ENCODE data around the gene RNASE7.
"Not testable (repeated sequence)": the region's sequence is repeated elsewhere in the genome, so short reads cannot be mapped to it uniquely, and the experiment has no call there.

RNASE7 gene, protein sequence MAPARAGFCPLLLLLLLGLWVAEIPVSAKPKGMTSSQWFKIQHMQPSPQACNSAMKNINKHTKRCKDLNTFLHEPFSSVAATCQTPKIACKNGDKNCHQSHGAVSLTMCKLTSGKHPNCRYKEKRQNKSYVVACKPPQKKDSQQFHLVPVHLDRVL

DNA sequence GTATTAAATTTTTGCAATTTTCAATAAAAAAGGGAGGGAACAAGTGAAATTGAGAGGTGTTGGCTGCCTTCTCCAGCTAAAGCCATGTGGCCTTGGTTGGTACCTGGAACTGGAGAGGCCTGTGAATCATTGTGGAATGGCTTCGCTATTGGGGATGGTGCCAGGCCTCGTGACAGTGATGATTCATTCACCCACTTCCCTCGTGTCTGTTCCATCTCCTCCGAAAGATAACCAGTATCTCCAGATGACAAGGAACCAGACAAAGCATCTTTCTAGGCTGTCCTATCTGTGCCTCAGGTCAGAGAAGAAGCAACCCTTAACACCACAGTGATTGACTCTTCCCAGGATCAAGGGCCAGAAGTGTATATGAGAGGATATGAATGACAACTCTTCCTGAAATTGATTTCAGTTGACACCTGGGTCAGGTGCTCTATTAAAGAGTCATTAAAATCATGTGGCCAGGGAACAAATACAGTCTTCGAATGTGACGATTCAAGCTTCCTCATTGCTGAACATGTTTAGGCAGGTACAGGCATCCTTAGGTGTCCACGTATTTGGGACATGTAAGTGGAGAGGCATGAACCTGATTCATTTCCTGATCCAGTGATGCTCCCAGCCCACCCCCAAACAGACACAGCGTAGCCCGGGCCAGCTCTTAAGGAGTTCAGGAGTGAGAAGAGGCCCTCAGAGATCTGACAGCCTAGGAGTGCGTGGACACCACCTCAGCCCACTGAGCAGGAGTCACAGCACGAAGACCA is at the start of gene RNASE7:
TSS of gene RNASE7 (plus strand) at position 687 of the 758 bp plus-strand sequence. CDS start 631 bp downstream, outside the sequence.
- no peak for DNase-seq

DNA sequence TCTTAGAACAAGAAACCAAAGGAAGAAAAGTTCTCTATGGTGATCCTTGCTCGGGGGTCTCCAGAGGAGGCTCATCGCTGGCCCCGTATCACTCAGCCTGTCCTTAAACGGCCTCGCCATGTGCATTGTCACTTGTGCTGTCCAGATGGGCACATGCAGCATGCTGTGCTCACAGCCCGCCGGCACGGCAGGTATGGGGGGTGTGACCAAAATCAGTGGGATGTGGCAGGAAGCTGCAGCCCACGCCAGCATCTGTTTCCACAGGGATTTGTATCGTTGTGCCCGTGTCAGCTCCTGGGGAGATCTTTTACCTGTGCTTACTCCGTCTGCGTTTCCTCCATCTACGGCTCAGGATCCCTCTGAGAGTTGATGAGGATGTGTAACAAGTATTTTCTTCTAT is 45.6 kb upstream of the RNASE7 start:
- DNase-seq = no peak

DNA sequence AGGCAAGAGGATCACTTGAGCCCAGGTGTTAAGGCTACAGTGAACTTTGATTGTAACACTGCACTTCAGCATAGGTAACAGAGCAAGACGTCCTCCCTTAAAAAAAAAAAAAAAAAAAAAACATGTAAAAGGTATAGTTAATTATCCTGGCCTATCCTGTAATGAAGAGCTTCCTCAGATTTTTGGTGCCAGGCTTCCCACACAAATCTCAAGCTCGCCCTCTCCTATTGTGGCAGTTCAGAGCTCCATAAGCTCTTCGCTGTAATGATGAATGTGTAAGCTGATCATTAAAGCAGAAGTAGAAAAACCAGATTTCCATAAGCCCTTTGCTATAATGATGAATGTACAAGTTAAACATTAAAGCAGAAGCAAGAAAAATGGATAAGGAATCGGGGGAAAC is 45.0 kb upstream of the RNASE7 start:
- no peak for DNase-seq

DNA sequence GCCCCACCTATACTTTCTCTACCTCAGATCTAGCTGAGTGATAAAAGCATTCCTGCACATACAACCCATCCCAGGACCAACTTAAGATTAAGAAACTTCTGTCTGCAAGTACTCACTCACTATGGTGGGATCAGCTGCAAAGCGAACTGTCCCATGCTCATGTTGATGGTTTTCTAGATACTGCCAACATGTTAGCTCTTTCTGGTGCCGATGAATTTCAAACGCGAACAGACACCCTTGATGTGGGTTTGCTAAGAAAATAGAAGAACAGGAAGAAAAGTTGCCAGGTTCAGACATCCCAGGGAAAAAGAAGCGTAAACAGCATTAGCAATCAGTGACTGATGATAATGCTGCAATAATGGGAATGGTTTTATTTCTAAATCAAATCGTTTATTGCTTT is 44.6 kb upstream of the RNASE7 start:
- no peak for DNase-seq

DNA sequence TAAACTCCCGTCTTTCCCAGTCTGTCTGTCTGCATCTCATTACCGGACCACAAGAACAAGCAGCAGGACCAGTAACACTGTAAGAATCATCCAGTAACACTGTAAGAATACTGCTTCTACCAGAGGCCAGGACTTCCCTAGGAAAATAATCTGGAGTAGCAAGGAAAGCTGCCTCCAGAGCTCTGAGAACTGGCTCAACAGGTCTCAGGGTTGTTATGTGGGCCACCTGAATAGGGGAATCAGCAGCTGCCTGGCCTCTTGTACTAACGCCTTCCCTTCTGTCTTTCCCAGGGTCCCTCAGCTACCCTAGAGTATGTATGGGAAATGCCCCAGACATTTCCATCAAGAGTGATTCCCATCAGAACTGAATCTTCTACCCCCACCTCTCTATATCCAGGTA is 44.0 kb upstream of the RNASE7 start:
- no peak for DNase-seq

DNA sequence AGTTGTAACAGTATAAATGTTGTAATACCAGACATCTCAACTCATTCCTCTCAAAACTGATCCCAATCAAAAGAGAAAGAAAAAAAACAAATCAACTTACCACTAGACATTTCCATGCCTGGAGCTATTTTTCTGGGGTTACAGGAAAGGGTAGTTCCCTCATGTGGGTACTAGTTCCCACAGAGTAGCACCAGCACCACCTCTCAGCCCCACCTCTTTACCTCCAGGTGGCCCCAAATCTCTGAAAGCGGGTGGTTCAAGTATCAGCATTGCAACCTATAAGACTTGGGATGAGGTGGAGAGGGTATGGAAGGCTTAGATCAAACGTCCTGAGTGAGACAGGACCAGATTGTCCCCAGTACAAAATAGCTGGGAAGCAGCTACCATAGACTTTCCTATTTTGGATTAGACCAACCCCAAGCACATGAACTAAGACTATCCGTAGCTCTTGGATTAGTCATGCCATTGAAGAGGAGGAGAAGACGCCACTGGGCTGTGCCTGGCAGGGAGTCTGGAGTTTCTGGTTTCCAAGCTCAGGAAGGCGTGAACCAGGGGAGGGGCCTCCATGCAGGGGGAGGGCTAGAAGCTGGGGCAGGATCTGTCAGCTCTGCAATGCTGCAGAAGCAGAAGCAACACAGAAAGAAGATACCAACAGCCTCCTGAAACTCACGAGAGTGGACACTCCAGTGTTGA is 43.3 kb upstream of the RNASE7 start, which contains the start of gene SLC39A2:
TSS of gene SLC39A2 (plus strand) at position 620 of the 693 bp plus-strand sequence. CDS start 154 bp downstream, outside the sequence.
- no peak for DNase-seq

DNA sequence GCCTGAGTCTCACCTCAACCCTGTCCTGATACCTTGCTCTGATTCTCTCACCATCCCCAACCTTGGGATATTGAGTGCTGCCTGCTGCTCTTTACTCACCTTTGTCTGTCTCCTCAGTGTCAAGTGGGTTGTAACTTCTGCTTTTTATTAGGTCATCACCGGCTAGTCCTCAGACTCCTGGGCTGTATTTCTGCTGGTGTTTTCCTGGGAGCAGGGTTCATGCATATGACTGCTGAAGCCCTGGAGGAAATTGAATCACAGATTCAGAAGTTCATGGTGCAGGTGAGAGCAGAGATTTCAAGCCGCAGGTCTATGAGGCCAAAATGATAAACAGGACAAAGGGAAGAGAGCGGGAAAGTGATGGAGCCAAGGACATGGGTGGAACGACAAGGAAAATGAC is 42.6 kb upstream of the RNASE7 start:
- DNase-seq = no peak

DNA sequence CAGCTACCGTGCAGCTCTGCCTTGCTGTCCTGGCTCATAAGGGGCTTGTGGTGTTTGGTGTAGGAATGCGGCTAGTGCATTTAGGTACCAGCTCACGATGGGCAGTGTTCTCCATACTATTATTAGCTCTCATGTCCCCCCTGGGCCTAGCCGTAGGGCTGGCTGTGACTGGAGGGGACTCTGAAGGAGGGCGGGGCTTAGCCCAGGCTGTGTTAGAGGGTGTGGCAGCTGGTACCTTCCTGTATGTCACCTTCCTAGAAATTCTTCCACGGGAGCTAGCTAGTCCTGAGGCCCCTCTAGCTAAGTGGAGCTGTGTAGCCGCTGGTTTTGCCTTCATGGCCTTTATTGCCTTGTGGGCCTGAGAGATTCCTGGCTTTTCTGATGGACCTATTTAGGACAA is 40.9 kb upstream of the RNASE7 start:
- DNase-seq = no peak

DNA sequence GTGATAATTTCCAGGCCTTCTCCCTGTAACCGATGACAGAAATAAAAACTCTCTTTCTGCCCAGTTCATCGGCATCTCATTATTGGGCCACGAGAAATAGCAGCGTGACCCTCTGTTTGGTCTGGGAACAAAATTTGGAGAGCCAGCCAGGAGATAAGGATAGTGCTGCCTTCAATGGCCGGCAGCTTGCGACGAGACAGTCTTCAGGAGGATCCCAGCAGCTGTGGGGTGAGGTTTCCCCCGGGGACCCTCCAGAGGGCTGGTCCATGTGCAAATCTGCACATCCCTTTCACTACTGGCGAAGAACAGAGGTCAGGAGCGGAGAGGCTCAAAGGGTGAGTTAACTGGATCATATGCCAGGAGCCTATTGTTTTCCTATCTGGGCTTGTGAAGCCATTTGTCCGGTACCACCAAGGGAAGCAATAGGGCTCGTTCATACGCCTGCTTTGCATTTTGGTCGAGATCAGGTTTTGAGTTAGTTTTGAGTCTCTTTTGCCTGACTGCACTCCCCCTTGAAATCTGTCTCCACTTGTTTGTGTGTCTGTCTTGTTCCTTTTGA is 38.3 kb upstream of the RNASE7 start:
- no peak for DNase-seq

DNA sequence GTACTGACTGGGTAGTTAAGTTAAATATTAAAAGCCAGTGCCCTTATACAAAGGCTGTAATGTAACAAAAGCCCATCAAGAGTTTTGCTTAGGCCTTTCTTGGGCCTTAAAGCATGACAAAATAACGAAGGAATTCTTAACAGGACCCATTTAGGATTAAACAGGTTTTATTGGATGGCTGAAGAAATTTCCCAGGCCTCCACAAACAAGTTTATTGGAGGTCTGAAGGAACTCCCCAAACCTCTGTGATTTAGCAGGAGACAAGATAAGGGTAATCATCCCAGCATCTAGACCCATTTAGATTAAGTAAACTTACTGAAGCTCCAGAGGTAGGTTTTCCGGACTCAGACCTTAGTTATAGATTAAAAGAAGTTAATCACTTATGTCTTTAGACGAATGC is 32.4 kb upstream of the RNASE7 start:
- not testable (repeated sequence) for DNase-seq

DNA sequence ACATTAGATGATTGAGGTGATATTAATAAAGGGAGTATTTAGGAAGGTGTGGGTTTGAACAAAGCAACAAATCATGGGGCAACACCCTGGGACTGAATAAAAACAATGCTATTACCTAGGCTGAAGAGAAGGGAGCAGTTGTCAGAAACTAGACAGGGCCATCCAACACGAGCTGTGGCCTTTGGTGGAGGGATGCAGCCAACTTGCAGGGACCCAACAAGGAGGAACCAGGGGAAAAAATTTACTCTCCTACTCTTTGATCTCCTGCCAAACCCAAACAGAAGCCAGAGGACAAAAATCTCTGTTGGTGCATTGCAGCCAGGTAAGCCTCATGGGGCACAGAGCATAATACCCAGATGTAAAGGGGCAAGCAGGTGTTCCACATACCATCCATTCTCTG is 31.0 kb upstream of the RNASE7 start:
- no peak for DNase-seq

DNA sequence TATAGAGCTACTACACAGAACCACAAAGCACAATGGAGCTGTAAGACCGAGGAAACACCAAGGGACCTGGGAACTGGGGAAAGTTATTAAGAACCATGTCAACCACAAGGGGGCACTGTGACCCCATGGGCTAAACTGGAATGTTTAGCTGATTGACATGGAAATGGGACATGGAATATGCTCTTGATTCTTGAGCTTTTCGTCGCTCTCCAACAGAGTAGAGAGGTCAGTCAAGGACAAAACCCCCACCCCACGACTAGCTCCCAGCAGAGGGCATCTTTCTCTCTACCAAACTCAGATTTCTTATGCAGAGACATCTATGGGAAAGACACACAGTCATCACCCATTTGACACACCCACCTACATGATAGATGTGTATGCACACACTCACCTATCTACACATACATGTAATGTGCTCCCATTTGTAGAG is 27.4 kb upstream of the RNASE7 start:
- DNase-seq = peak; percentile 91

DNA sequence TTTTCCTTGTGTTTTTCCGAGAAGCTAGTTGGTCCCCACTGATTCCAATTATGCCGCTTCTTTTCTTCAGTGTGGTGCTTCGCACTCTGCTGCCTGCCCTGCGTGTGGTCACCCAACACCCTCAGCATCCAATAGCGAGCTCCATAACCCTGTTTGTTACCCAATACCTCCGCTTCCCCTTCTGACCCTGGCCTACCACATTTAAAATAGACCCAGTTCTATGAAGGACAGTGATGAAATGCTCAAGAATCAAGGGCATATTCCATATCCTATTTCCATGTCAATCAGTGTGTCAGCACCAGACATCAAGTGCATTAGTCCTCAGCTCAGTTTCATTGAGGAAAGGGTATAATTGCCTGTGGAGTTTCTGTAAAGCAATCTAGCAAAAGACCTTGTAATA is 26.9 kb upstream of the RNASE7 start:
- no peak for DNase-seq

DNA sequence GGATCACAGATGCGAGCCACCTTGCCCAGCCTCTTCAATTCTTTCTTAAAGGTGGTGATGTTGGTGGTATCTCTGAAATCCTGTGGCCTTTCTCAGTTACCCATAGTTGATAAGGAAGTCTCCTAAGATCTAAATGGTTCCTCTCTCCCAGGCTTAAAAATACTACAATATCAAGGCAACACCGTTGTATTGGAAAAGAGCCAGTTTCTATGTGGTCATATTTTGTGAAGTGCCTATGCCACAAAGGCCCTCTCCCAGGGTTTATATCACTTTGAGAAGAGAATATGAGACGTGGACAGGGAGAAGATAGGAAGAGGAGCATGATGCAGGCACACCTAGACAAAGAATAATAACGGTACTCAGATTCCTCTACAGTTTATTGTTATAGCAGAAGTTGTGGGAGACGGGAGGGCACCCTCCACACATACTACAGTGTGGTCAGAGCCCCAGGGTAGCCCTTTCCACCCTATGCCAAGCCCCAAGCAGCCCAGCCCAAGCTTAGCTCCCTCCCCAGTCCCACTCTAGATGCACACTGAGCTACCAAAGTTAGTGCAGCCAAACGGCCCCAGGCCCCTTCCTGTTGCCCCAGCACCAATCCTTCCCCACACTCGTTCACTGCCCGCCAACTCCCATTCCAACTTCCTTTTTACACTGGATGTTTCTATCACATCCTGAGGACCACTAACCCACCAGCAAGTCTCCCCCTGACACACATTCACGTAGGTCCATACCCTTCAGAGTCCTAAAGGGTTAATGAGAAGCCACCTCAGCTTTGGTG is 25.6 kb upstream of the RNASE7 start:
- no peak for DNase-seq

DNA sequence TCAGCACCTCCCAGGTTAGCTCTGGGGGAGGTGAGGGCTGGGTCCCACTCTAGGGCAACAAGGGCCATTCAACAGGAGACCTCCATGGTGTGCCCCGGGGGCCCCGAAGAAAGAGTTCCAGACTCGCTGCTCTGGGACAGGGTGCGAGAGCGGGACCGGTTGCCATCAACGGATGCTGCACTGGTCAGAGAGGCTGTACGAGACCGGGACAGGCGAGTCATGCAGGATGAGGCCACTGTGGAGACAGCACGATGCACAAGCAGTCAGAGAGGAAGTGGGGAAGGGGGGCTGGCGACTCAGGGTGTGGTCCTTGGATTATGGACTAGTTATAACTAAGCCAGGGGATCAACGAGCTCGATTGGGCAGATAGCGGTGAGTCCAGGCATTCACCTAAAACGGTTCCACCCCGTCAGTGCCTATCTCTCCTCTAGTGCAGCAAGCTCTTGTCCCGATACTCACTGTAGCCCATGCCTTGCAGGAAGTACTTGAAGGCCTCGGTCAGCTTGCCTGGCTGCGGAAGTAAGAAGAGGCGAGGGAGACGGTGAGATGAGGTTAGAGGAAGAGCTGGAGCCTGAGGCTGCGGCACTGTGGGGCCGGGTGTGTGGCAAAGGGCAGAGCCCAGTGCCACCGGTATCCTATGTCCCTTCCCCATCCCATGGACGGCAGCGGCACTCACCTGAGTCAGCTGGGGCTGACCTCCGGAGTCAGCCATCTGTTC is 24.5 kb upstream of the RNASE7 start:
- no peak for DNase-seq

DNA sequence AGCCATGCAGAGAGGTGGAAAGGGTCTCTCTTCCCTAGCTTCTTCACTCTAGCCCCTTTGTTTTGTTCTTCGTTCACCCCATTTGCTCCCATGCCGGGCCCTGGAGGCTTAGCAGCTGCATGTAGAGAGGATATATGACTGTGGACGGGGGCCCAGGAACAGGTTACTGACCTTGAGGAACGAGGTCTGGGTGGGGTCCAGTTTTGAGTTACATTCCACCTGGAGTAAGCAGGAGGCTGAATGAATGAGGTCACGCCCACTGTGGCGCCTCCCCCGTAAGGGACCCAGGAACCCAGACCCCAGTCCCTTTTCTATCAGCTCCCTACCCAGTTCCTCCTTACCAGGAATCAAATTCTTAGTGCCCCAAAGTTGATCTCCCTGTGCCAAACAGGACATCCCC is 23.9 kb upstream of the RNASE7 start:
- DNase-seq = no peak

DNA sequence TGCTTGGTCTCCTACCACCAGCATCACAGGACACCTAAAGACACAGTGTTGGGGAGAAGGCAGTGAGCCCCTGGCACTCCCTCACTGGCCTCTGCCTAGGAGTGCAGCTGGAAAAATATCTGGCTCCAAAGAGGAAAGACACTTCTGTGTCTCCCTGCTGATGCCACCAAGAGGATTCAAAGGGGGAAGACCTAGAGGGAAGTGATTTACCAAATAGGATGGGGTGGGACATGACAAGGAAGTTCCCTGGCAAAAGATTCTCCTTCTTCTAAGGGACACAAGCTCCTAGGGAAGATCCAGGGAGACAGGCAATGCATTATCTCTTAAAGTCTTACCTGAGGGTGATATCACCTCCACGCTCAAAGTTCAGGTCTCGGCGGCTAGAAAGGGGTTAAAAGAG is 23.4 kb upstream of the RNASE7 start:
- no peak for DNase-seq

DNA sequence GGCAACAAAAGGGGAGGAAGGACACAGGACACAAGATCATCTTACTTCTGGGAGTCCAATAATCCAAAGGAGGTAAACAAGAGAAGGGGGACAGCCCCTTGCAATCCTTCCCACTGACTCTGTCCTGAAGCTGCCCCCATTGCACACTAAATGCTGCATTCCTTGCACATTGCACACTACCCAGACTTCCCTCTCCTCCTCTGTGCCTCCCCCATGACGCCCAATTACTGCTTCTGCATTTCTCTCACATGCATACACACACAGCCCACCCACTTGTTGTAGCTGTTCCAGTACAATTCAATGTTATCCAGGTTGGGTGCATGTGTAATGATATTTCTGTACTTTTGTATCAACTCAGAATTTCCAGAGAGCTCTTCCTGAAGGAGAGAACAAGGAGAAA is 22.8 kb upstream of the RNASE7 start:
- no peak for DNase-seq

DNA sequence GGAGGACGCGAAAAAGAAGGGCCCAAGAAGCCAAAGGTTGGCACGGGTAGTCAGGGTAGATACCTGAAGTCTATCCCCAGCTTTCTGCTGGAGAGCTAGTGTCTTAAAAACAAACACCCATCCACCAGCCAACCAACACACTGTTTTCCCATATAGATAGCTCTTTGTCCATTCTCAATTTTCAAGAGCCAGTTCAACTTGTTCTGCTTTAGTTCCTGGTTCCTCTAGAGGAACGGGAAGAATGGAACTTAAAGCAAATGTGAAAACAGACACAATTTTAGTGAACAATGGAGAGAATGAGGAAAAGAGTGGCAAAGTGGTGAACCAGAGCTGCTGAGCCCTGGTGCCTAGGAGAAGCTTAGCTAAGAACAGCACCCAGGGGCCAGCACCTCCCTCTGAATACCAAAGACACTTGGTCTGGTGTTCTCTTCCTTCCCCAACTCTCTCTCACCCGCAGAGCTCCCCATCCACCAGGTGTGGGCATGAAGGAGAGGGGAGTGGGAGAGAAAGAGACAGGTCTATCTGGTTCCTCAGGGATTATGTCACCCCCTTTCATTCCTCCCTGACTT is 21.1 kb upstream of the RNASE7 start:
- DNase-seq = no peak

DNA sequence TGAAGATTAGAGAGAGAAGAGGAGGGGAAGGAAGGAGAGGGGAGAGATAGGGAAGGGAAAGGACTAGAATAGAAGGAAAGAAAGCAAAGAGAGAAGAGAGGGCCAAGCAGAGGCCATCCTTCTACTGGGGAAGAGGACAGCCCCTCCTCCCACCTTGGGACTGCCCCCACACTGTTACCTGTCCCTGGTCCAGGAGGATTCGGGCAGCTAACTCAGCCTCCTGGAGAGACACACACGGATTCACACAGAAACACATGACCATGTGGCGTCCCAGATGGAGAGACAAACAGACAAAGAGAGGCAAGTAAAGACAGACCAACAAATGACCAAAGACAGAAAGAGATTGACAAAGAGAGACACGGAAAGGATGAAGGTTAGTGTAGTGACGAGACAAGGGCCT is 19.5 kb upstream of the RNASE7 start:
- DNase-seq = no peak

DNA sequence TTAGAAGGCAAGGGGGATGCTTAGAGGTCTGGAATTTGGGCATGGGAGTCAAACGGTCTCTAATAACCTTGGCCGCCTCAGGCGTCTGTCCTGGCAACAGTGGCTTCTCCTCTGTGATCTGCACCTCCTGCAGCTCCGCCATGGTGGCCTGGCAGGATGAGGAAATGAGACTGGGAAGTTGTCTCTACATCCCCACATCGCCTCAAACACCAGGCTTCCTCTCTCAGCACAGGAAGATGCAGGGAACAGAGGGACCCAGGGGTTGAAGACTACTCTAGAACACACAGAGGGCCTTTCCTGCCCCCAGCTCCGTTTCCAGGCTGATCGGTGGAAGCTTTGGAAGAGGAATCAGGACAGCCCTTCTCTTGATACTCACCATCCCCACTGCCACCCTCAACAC is 19.0 kb upstream of the RNASE7 start:
- DNase-seq = no peak
